Measurements from ENCODE around the gene CSMD2. TPM values are rescaled to one million over a fixed set of nuclear protein-coding genes. Genes with fewer than 3 reads are reported as not detected.

The CSMD2 gene
- total RNA-seq, 1 donor from 2014 or later = 2.6 TPM

GRCh38 chr1:34149501-34149900 is 15.5 kb downstream of the CSMD2 start:
- H3K27me3 Mint-ChIP-seq (ENCODE audit: insufficient read depth, low read depth) = peaks cover 4% of the 10 kb centered on the region
- H3K36me3 Mint-ChIP-seq = no peaks in the 10 kb centered on the region
- H3K4me3 Mint-ChIP-seq = no peak overlapping the region
- no peaks in the 10 kb centered on the region for H3K27me3 ChIP-seq
- no peaks in the 10 kb centered on the region for H3K79me2 ChIP-seq (ENCODE audit: low read depth)
- H3K4me1 Mint-ChIP-seq = peaks cover 16% of the 10 kb centered on the region
- peaks cover 16% of the 10 kb centered on the region for H3K4me1 ChIP-seq
- DNase-seq (ENCODE audit: low spot score) = peak; percentile 89
- TF ChIP-seq CTCF (IDR thresholded peaks at IDR 0.05) = no peak
- no peak for TF ChIP-seq EZH2 (IDR thresholded peaks at IDR 0.05)
- TF ChIP-seq EZH2phosphoT487 (IDR thresholded peaks at IDR 0.05) = no peak
- H3K4me2 ChIP-seq = peak overlapping the region; percentile 60
- peaks cover 12% of the 10 kb centered on the region for H4K20me1 ChIP-seq (ENCODE audit: low read depth)
- H3F3A ChIP-seq (ENCODE audit: low read depth) = peaks cover 26% of the 10 kb centered on the region
- no peaks in the 10 kb centered on the region for H3K9me3 Mint-ChIP-seq
- H3K9me3 ChIP-seq (ENCODE audit: low read depth) = no peaks in the 10 kb centered on the region
- H2AFZ ChIP-seq (replicated peaks) = no peak overlapping the region
- peak overlapping the region; percentile 47 for H3K27ac Mint-ChIP-seq
- H3K4me3 ChIP-seq = no peak overlapping the region
- peak overlapping the region; percentile 55 for H3K27ac ChIP-seq
- H3K9ac ChIP-seq = no peak overlapping the region
- H3K36me3 ChIP-seq = no peaks in the 10 kb centered on the region

- H3K9me3 ChIP-seq (ENCODE audit: low read depth) = no peaks in the 10 kb centered on the region
- no peak for TF ChIP-seq EZH2 (IDR thresholded peaks at IDR 0.05)
- TF ChIP-seq CTCF (IDR thresholded peaks at IDR 0.05) = no peak
- TF ChIP-seq EZH2phosphoT487 (IDR thresholded peaks at IDR 0.05) = no peak
- peaks cover 26% of the 10 kb centered on the region for H3F3A ChIP-seq (ENCODE audit: low read depth)
- H3K36me3 ChIP-seq = no peaks in the 10 kb centered on the region
- H3K27ac Mint-ChIP-seq = no peak overlapping the region
- peaks cover 16% of the 10 kb centered on the region for H3K4me1 ChIP-seq
- H3K9ac ChIP-seq = no peak overlapping the region
- no peak overlapping the region for H2AFZ ChIP-seq (replicated peaks)
- H3K36me3 Mint-ChIP-seq = no peaks in the 10 kb centered on the region
- H3K9me3 Mint-ChIP-seq = no peaks in the 10 kb centered on the region
- H3K27me3 ChIP-seq = no peaks in the 10 kb centered on the region
- peaks cover 16% of the 10 kb centered on the region for H3K4me1 Mint-ChIP-seq
- no peak for DNase-seq (ENCODE audit: low spot score)
- peaks cover 4% of the 10 kb centered on the region for H3K27me3 Mint-ChIP-seq (ENCODE audit: insufficient read depth, low read depth)
- no peak overlapping the region for H3K4me2 ChIP-seq
- no peak overlapping the region for H3K4me3 Mint-ChIP-seq
- H3K79me2 ChIP-seq (ENCODE audit: low read depth) = no peaks in the 10 kb centered on the region
- no peak overlapping the region for H3K27ac ChIP-seq
- H4K20me1 ChIP-seq (ENCODE audit: low read depth) = peaks cover 12% of the 10 kb centered on the region
- H3K4me3 ChIP-seq = no peak overlapping the region
These were observed 17.7 kb downstream of the CSMD2 start for GRCh38 chr1:34147301-34147700.

GRCh38 chr1:34144766-34145165 is 20.3 kb downstream of the CSMD2 start:
- Histone ChIP-seq H3K27me3 (no peaks in the 10 kb centered on the region), H3K4me3 (no peak overlapping the region), H3K9ac (no peak overlapping the region), H3K27ac (no peak overlapping the region), H3K9me3 (ENCODE audit: low read depth) (no peaks in the 10 kb centered on the region), H3K36me3 (no peaks in the 10 kb centered on the region), H3K79me2 (ENCODE audit: low read depth) (no peaks in the 10 kb centered on the region), H3K4me2 (no peak overlapping the region), H3K4me1 (peaks cover 12% of the 10 kb centered on the region), H4K20me1 (ENCODE audit: low read depth) (peaks cover 12% of the 10 kb centered on the region), H2AFZ (replicated peaks) (no peak overlapping the region), H3F3A (ENCODE audit: low read depth) (peaks cover 17% of the 10 kb centered on the region)
- no peak overlapping the region for H3K4me3 Mint-ChIP-seq
- no peak for DNase-seq (ENCODE audit: low spot score)
- peaks cover 16% of the 10 kb centered on the region for H3K4me1 Mint-ChIP-seq
- H3K27me3 Mint-ChIP-seq (ENCODE audit: insufficient read depth, low read depth) = peaks cover 2% of the 10 kb centered on the region
- H3K27ac Mint-ChIP-seq = no peak overlapping the region
- no peaks in the 10 kb centered on the region for H3K9me3 Mint-ChIP-seq
- TF ChIP-seq EZH2phosphoT487 (IDR thresholded peaks at IDR 0.05) (no peak), CTCF (IDR thresholded peaks at IDR 0.05) (no peak), EZH2 (IDR thresholded peaks at IDR 0.05) (no peak)
- H3K36me3 Mint-ChIP-seq = no peaks in the 10 kb centered on the region

Measured in neural progenitor cell (in vitro differentiated cells).